Measurements from ENCODE around the gene ACCSL. TPM values are rescaled to one million over a fixed set of nuclear protein-coding genes. Genes with fewer than 3 reads are reported as not detected.

ACCSL gene
- total RNA-seq, 1 donor from 2014 or later = not detected

DNA sequence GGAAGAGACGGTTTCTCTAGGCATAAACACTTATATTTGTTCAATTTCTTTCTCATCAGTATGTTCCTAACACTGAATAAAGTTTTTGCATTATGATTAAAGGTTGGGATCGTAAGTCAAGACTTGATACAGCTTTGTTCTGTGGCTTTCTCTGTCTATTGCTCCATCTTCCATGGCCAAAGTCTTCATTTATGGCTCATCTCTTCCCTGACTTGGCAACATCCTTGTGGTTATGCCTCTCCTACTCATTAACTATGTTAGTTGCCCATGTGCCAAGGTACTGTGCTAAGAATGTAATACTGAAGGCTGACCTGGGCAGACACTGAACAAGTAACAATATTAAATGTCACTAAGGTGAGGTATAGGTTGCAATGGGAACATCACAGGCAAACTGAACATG is 1.6 kb upstream of the ACCSL start:
- no peaks in the 10 kb centered on the region for H3K36me3 Mint-ChIP-seq (ENCODE audit: low read depth)
- no peaks in the 10 kb centered on the region for H3K4me1 Mint-ChIP-seq (ENCODE audit: low read depth)
- no peak overlapping the region for H3K4me3 Mint-ChIP-seq (ENCODE audit: low read depth)
- intact Hi-C loops (cut with micrococcal nuclease) = no loop called here
- H3K27ac Mint-ChIP-seq = no peak overlapping the region
- peaks cover 10% of the 10 kb centered on the region for H3K27me3 Mint-ChIP-seq (ENCODE audit: low read depth)
- H3K9me3 Mint-ChIP-seq = peaks cover 4% of the 10 kb centered on the region
- no peak for DNase-seq (ENCODE audit: low spot score)

DNA sequence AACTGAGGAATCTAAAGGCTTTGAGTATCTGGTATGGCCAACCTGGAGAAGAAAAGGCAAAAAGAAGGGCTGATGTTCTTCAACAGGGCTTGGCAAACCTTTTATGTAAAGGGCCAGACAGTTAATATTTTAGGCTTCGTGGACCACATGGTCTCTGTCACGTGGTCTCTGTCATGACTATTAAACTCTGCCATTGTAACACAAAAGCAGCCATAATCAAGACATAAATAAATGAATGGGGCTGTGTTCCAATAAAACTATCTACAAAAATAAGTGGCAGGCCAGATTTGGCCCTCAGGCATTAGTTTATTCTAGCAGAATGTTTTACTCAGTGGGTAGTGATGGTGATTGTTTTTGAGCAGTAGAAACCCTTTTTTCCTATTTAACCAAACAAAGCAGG is 483 bp upstream of the ACCSL start:
- H3K27ac Mint-ChIP-seq = no peak overlapping the region
- intact Hi-C loops (cut with micrococcal nuclease) = no loop called here
- H3K9me3 Mint-ChIP-seq = no peaks in the 10 kb centered on the region
- H3K4me1 Mint-ChIP-seq (ENCODE audit: low read depth) = no peaks in the 10 kb centered on the region
- DNase-seq (ENCODE audit: low spot score) = no peak
- H3K4me3 Mint-ChIP-seq (ENCODE audit: low read depth) = no peak overlapping the region
- no peaks in the 10 kb centered on the region for H3K36me3 Mint-ChIP-seq (ENCODE audit: low read depth)
- H3K27me3 Mint-ChIP-seq (ENCODE audit: low read depth) = peaks cover 10% of the 10 kb centered on the region

DNA sequence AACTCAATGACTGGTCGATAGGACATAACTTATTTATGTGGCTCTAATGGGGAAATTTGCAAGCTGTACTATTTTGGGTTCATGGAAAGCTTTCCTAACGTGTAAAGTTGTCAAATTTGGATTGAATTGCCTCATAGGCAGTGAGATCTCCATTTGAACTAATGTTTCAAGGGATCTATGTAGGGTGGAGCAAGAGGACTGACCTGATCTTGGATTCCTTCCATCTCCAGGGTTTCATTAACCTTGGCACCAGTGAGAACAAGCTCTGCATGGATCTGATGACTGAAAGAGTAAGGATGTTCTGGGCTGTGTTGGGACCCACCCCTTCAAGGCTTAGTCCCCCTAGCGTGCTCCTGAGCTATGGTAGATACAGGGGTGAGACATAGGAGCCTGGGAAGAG is 2.1 kb downstream of the ACCSL start:
- Mint-ChIP-seq H3K4me3 (ENCODE audit: low read depth) (no peak overlapping the region), H3K27me3 (ENCODE audit: low read depth) (peaks cover 10% of the 10 kb centered on the region), H3K27ac (no peak overlapping the region), H3K36me3 (ENCODE audit: low read depth) (no peaks in the 10 kb centered on the region), H3K4me1 (ENCODE audit: low read depth) (no peaks in the 10 kb centered on the region), H3K9me3 (no peaks in the 10 kb centered on the region)
- intact Hi-C loops (cut with micrococcal nuclease) = no loop called here
- DNase-seq (ENCODE audit: low spot score) = no peak

DNA sequence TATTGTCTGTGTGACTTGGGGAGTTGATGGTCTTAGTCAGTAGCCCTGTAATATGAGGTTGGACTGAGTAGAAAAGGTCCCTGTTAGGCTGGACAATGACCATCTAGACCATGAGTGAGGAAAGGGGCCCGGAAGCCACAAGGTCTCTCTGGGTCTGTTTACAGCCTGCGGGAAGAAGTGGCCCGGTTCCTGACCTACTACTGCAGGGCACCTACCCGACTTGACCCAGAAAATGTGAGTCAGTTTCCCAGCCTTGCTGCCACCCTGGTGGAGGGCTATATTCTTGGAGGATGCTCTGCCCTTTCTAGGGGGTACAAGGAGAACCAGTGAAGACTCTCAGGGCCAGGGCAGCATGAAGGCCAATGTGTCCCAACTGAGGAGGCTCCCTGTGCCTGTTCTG is 3.4 kb downstream of the ACCSL start:
- DNase-seq (ENCODE audit: low spot score) = no peak
- Mint-ChIP-seq H3K27ac (no peak overlapping the region), H3K4me3 (ENCODE audit: low read depth) (no peak overlapping the region), H3K27me3 (ENCODE audit: low read depth) (peaks cover 8% of the 10 kb centered on the region), H3K4me1 (ENCODE audit: low read depth) (no peaks in the 10 kb centered on the region), H3K36me3 (ENCODE audit: low read depth) (no peaks in the 10 kb centered on the region), H3K9me3 (no peaks in the 10 kb centered on the region)
- intact Hi-C loops (cut with micrococcal nuclease) = no loop called here

DNA sequence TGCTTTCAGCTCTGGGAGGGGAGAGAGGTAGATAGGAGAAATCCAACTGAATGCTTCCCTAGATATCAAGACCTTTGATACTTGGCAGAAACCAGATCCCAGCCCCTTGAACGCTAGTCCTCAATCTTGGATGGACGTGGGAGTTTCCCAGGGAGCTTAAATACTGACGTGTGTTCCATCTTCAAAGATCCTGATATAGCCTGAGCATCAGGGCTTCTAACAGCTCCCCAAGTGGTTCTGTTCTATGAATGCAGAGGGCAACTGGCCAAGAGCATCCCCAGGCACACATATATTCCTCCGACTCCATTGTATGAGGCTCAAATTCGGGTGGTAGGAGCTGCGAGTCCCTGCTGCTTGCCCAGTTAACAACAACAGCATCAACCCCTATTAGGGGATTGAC is 9.6 kb downstream of the ACCSL start:
- no peaks in the 10 kb centered on the region for H3K36me3 Mint-ChIP-seq (ENCODE audit: low read depth)
- no peaks in the 10 kb centered on the region for H3K4me1 Mint-ChIP-seq (ENCODE audit: low read depth)
- no peak overlapping the region for H3K4me3 Mint-ChIP-seq (ENCODE audit: low read depth)
- intact Hi-C loops (cut with micrococcal nuclease) = no loop called here
- H3K27me3 Mint-ChIP-seq (ENCODE audit: low read depth) = no peaks in the 10 kb centered on the region
- DNase-seq (ENCODE audit: low spot score) = no peak
- H3K9me3 Mint-ChIP-seq = no peaks in the 10 kb centered on the region
- no peak overlapping the region for H3K27ac Mint-ChIP-seq

DNA sequence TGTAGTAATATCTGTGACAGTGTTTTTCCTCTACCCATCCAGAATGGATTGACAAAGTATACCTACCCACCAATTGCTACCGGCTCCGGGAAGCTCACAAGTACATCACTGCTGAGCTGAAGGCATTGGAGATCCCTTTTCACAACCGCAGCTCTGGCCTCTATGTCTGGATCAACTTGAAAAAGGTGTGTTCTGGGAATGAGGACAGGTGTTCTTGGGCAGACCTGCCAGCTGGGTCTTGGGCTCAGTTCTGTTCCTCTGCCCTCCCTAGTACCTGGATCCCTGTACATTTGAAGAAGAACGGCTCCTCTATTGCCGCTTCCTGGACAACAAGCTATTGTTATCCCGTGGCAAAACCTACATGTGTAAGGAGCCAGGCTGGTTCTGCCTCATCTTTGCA is 10.5 kb downstream of the ACCSL start:
- Mint-ChIP-seq H3K9me3 (no peaks in the 10 kb centered on the region), H3K27me3 (ENCODE audit: low read depth) (no peaks in the 10 kb centered on the region), H3K27ac (no peak overlapping the region), H3K4me1 (ENCODE audit: low read depth) (peaks cover 7% of the 10 kb centered on the region), H3K36me3 (ENCODE audit: low read depth) (no peaks in the 10 kb centered on the region), H3K4me3 (ENCODE audit: low read depth) (no peak overlapping the region)
- no peak for DNase-seq (ENCODE audit: low spot score)
- intact Hi-C loops (cut with micrococcal nuclease) = no loop called here

DNA sequence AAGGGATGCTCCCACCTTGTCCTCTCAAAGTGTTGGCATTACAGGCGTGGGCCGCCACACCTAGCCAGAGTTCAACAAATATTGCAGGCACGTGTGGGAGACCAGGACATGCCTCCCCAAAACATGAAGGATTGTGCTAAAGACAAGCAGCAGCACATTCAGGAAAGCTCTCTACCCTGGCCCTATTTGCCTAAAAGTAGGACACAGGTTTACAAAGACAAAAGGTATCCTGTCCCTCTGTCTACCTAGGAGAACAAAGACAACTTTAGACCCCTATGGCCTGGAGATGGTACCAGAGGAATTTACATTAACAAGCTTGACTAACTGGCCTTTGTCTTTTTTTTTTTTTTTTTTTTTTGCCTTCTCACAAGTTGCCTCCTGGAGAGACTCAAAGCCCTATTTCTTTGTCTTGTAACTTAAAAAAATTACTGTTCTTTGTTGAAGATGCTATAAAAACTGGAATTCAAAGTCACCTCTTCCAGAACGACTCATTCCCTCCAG is 17.4 kb downstream of the ACCSL start:
- intact Hi-C loops (cut with micrococcal nuclease) = no loop called here
- Mint-ChIP-seq H3K27me3 (ENCODE audit: low read depth) (no peaks in the 10 kb centered on the region), H3K27ac (peak overlapping the region; percentile 95), H3K36me3 (ENCODE audit: low read depth) (peaks cover 21% of the 10 kb centered on the region), H3K4me1 (ENCODE audit: low read depth) (peaks cover 36% of the 10 kb centered on the region), H3K9me3 (no peaks in the 10 kb centered on the region), H3K4me3 (ENCODE audit: low read depth) (peak overlapping the region; percentile 87)
- no peak for DNase-seq (ENCODE audit: low spot score)

DNA sequence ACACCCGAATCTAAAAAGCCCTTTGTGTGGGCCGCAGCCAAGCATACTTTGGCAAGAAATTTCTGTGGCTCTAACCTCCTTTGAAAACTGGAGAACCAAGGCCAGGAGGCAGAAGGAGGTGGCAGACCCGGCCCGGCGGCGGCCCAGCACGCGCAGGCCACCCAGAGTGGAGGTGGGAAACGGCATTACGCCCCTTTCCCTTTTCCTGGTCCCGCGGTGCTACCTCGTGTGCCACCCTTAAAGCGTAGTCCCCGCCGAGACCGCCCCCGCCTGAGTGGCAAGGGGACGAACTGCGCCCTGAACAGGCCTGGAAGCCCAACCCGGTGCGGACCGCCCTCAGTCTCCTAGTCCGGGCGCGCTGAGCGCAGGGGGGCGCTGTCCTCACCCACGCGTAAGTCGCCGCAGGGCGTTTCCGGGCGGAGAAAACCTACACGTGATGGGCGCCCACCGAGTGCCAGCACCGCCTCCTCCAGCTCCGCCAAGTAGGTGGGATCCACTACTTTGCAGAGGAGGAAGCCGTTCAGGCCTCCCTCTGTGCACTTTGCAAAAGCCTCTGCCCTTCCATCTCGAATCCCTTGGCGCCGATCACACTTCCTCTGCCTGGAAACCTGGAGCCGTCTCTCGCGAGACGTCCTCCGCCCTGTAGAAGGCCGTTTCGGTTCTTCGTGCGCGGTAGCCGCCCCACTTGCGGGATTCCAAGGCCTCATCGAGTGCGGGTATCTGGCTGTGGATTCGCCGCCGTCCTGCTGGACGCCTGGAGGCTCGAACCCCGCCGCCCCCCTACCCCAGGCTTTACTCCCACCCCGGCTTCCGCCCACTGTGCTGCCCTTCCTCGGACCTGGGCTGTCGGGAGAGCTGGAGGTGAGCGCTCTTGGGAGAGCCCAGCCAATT is 18.3 kb downstream of the ACCSL start, which contains the start of gene ACCS:
TSS of gene ACCS (plus strand) at position 430 of the 891 bp plus-strand sequence. CDS start 1,358 bp downstream, outside the sequence.
- no peaks in the 10 kb centered on the region for H3K9me3 Mint-ChIP-seq
- peak; percentile 88 for DNase-seq (ENCODE audit: low spot score)
- H3K4me3 Mint-ChIP-seq (ENCODE audit: low read depth) = peak within 1 kb of the TSS; percentile 87
- no peaks in the 10 kb centered on the region for H3K27me3 Mint-ChIP-seq (ENCODE audit: low read depth)
- H3K36me3 Mint-ChIP-seq (ENCODE audit: low read depth) = peaks cover 21% of the 10 kb centered on the region
- peaks cover 36% of the 10 kb centered on the region for H3K4me1 Mint-ChIP-seq (ENCODE audit: low read depth)
- H3K27ac Mint-ChIP-seq = peak within 1 kb of the TSS; percentile 95
- intact Hi-C loops (cut with micrococcal nuclease) = loop anchor here (2.0 kb wide), 1 partner anchor 29 kb away; the partner anchor contains the start of gene EXT2

DNA sequence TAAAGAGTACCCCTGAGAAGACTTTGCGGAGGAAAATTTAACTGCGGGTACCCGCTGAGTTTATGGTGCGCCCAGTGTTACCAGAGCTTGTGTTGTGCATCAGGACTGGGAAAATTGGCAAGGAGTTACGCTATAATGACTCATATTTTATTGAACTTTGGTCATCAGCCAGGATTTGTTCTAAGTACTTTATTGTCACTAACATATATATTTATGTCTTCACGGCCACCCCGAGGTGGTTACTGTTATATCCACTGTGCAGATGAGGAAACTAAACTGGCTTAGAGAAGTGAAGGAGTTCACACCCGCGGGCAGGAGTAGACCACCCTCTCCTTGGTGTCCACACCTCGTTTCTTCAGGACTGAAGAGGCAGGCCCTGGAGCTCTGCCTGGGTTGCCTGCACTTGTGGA is 19.0 kb downstream of the ACCSL start:
- H3K27ac Mint-ChIP-seq = peak overlapping the region; percentile 95
- H3K36me3 Mint-ChIP-seq (ENCODE audit: low read depth) = peaks cover 25% of the 10 kb centered on the region
- no peak for DNase-seq (ENCODE audit: low spot score)
- H3K9me3 Mint-ChIP-seq = no peaks in the 10 kb centered on the region
- peaks cover 36% of the 10 kb centered on the region for H3K4me1 Mint-ChIP-seq (ENCODE audit: low read depth)
- no peaks in the 10 kb centered on the region for H3K27me3 Mint-ChIP-seq (ENCODE audit: low read depth)
- intact Hi-C loops (cut with micrococcal nuclease) = loop anchor here (2.0 kb wide), 1 partner anchor 28 kb away; the partner anchor contains the start of gene EXT2
- H3K4me3 Mint-ChIP-seq (ENCODE audit: low read depth) = peak overlapping the region; percentile 87

DNA sequence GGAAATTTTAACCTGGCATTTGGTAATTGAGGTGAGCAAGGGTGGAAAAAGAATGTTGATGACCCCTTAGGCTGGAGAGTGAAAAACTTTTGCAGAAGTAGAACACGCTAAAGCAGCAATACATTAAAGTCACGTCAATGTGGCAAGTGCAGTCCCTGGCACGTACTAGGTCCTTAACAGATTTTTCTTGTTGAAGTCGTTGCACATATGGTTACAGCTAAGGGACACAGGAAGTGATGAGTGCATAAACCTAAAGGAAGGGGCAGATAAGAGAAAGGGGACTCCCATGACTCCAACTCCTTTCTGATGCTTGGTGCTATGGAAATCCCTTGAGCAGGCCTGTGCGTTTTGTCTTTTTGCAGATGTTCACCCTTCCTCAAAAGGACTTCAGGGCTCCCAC is 19.5 kb downstream of the ACCSL start:
- Mint-ChIP-seq H3K36me3 (ENCODE audit: low read depth) (peaks cover 25% of the 10 kb centered on the region), H3K27ac (peak overlapping the region; percentile 95), H3K4me3 (ENCODE audit: low read depth) (peak overlapping the region; percentile 87), H3K27me3 (ENCODE audit: low read depth) (no peaks in the 10 kb centered on the region), H3K9me3 (no peaks in the 10 kb centered on the region), H3K4me1 (ENCODE audit: low read depth) (peaks cover 36% of the 10 kb centered on the region)
- intact Hi-C loops (cut with micrococcal nuclease) = loop anchor here (2.0 kb wide), 1 partner anchor 28 kb away; the partner anchor contains the start of gene EXT2
- no peak for DNase-seq (ENCODE audit: low spot score)

DNA sequence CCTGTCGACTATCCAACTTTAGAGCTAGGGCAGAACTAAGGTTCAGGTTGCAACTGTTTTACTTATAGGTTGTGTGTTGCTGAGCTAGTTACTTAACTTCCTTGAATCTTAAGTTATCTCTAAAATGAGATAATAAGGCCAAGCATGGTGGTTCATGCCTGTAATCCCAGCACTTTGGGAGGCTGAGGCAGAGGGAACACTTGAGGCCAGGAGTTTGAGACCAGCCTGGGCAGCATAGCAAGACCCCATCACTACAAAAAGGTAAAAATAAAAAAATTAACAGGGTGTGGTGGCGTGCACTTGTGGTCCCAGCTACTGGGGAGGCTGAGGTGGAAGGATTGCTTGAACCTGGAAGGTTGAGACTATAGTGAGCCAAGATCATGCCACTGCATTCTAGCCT is 20.4 kb downstream of the ACCSL start:
- DNase-seq (ENCODE audit: low spot score) = no peak
- Mint-ChIP-seq H3K27ac (no peak overlapping the region), H3K9me3 (no peaks in the 10 kb centered on the region), H3K36me3 (ENCODE audit: low read depth) (peaks cover 27% of the 10 kb centered on the region), H3K4me3 (ENCODE audit: low read depth) (no peak overlapping the region), H3K4me1 (ENCODE audit: low read depth) (peaks cover 30% of the 10 kb centered on the region), H3K27me3 (ENCODE audit: low read depth) (no peaks in the 10 kb centered on the region)
- intact Hi-C loops (cut with micrococcal nuclease) = no loop called here

DNA sequence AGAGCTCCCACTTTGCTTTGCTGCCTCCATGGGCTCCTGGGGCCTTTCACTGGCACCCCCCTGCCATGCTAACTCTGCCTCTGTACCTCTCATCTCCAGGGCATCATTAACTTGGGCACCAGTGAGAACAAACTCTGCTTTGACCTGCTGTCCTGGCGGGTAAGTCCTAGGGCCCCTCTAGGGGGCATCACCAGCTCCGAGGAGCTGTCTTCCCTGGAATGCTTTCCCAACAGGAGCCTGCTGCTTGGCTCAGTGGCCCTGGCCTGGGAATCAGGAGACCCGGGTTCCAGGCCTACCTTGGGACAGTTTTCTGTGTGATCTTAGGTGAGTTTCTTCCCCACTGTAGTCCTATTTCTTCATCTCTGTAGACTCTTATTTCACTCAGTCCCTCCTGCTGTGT is 23.4 kb downstream of the ACCSL start:
- Mint-ChIP-seq H3K4me1 (ENCODE audit: low read depth) (peaks cover 25% of the 10 kb centered on the region), H3K27ac (no peak overlapping the region), H3K9me3 (no peaks in the 10 kb centered on the region), H3K36me3 (ENCODE audit: low read depth) (peaks cover 37% of the 10 kb centered on the region), H3K27me3 (ENCODE audit: low read depth) (no peaks in the 10 kb centered on the region), H3K4me3 (ENCODE audit: low read depth) (no peak overlapping the region)
- DNase-seq (ENCODE audit: low spot score) = no peak
- intact Hi-C loops (cut with micrococcal nuclease) = no loop called here
